Measurements from ENCODE around the gene RABGAP1L.
A peak's percentile ranks its signal among the peaks of the same experiment; 100 is the strongest.

The RABGAP1L gene

DNA sequence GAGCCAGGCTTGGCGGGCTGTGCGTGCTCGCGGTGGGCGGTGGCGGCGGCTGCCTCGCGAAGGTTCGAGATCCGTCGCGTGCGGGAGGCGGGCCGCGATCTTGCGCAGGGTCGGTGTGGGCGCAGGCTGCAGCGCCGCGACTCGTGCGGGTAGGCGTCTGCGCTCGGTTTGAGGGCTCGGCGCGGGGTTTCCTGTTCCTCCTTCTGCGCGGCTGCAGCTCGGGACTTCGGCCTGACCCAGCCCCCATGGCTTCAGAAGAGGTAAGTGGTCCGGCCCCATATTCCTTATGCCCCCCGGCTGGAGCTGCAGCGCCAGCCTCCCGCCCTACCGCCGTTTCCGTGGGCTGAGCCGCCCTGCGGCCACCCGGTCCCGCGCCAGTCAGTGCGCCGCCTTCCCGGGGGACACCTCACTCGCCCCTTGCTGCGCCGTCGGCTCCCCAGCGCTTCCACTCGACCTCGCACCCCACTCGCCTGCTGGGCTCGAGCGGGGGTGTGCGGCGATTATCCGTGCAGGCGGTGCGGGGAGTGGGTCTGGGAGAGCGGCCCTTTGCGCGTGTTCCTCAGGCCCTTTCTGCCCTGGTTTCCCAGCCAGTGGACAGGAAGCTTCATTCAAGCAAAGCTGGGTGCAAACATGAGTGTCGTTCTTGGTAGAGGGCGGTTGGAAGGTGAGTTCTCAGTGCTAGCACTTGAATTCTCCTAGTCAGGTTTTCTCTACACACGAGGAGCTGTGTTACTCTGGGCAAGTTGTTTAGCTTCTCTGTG lies 840.8 kb downstream of the RABGAP1L start, which contains the start of gene CACYBP (continued):
- TF ChIP-seq ZNF132 (tag by site-specific recombination; IDR thresholded peaks at IDR 0.05; ENCODE audit: borderline replicate concordance), result no peak
- TF ChIP-seq ZNF423 (tag by site-specific recombination; IDR thresholded peaks at IDR 0.05), result peak; percentile 72; the same call in 1 of the 2 replicates
- TF ChIP-seq, protein P1, sequence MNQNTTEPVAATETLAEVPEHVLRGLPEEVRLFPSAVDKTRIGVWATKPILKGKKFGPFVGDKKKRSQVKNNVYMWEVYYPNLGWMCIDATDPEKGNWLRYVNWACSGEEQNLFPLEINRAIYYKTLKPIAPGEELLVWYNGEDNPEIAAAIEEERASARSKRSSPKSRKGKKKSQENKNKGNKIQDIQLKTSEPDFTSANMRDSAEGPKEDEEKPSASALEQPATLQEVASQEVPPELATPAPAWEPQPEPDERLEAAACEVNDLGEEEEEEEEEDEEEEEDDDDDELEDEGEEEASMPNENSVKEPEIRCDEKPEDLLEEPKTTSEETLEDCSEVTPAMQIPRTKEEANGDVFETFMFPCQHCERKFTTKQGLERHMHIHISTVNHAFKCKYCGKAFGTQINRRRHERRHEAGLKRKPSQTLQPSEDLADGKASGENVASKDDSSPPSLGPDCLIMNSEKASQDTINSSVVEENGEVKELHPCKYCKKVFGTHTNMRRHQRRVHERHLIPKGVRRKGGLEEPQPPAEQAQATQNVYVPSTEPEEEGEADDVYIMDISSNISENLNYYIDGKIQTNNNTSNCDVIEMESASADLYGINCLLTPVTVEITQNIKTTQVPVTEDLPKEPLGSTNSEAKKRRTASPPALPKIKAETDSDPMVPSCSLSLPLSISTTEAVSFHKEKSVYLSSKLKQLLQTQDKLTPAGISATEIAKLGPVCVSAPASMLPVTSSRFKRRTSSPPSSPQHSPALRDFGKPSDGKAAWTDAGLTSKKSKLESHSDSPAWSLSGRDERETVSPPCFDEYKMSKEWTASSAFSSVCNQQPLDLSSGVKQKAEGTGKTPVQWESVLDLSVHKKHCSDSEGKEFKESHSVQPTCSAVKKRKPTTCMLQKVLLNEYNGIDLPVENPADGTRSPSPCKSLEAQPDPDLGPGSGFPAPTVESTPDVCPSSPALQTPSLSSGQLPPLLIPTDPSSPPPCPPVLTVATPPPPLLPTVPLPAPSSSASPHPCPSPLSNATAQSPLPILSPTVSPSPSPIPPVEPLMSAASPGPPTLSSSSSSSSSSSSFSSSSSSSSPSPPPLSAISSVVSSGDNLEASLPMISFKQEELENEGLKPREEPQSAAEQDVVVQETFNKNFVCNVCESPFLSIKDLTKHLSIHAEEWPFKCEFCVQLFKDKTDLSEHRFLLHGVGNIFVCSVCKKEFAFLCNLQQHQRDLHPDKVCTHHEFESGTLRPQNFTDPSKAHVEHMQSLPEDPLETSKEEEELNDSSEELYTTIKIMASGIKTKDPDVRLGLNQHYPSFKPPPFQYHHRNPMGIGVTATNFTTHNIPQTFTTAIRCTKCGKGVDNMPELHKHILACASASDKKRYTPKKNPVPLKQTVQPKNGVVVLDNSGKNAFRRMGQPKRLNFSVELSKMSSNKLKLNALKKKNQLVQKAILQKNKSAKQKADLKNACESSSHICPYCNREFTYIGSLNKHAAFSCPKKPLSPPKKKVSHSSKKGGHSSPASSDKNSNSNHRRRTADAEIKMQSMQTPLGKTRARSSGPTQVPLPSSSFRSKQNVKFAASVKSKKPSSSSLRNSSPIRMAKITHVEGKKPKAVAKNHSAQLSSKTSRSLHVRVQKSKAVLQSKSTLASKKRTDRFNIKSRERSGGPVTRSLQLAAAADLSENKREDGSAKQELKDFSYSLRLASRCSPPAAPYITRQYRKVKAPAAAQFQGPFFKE (tag by site-specific recombination; IDR thresholded peaks at IDR 0.05; ENCODE audit: borderline replicate concordance), result no peak
- TF ChIP-seq SALL2 (tag by site-specific recombination; IDR thresholded peaks at IDR 0.05; ENCODE audit: borderline replicate concordance), result no peak
- TF ChIP-seq ZNF76 (tag by site-specific recombination; IDR thresholded peaks at IDR 0.05; ENCODE audit: borderline replicate concordance, low read depth), result peak; percentile 54; the same call in 1 of the 2 replicates
- TF ChIP-seq ZNF311 (tag by site-specific recombination; IDR thresholded peaks at IDR 0.05; ENCODE audit: borderline replicate concordance), result no peak
- TF ChIP-seq ZNF19 (tag by site-specific recombination; IDR thresholded peaks at IDR 0.05; ENCODE audit: low read depth), result no peak
- TF ChIP-seq, protein P2, sequence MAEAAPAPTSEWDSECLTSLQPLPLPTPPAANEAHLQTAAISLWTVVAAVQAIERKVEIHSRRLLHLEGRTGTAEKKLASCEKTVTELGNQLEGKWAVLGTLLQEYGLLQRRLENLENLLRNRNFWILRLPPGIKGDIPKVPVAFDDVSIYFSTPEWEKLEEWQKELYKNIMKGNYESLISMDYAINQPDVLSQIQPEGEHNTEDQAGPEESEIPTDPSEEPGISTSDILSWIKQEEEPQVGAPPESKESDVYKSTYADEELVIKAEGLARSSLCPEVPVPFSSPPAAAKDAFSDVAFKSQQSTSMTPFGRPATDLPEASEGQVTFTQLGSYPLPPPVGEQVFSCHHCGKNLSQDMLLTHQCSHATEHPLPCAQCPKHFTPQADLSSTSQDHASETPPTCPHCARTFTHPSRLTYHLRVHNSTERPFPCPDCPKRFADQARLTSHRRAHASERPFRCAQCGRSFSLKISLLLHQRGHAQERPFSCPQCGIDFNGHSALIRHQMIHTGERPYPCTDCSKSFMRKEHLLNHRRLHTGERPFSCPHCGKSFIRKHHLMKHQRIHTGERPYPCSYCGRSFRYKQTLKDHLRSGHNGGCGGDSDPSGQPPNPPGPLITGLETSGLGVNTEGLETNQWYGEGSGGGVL (tag by site-specific recombination; IDR thresholded peaks at IDR 0.05), result 0 out of 2 replicates have a peak, but pooled peaks have one; percentile 28
- no peak for TF ChIP-seq SCRT2 (tag by site-specific recombination; IDR thresholded peaks at IDR 0.05)
- peak; percentile 19; the same call in 1 of the 2 replicates for TF ChIP-seq ZNF324 (tag by site-specific recombination; IDR thresholded peaks at IDR 0.05)
- peak; percentile 43; the same call in 1 of the 2 replicates for TF ChIP-seq ZBTB20 (tag by site-specific recombination; IDR thresholded peaks at IDR 0.05)
- TF ChIP-seq ZNF529 (tag by site-specific recombination; IDR thresholded peaks at IDR 0.05; ENCODE audit: insufficient replicate concordance), result no peak
- peak; percentile 71; the same call in 1 of the 2 replicates for TF ChIP-seq ZNF548 (tag by site-specific recombination; IDR thresholded peaks at IDR 0.05)
- TF ChIP-seq GLIS2 (tag by site-specific recombination; IDR thresholded peaks at IDR 0.05), result peak; percentile 94
- peak; percentile 44; the same call in 1 of the 2 replicates for TF ChIP-seq ZBTB1 (tag by site-specific recombination; IDR thresholded peaks at IDR 0.05)
- no peak for TF ChIP-seq ZNF426 (tag by site-specific recombination; IDR thresholded peaks at IDR 0.05)
- TF ChIP-seq KLF16 (tag by site-specific recombination; IDR thresholded peaks at IDR 0.05), result peak; percentile 34; the same call in 1 of the 2 replicates
- 0 out of 2 replicates have a peak, but pooled peaks have one; percentile 76 for TF ChIP-seq HOXC10 (CRISPR knock-in tag; IDR thresholded peaks at IDR 0.05)
- no peak for TF ChIP-seq ZNF114 (tag by site-specific recombination; IDR thresholded peaks at IDR 0.05)
- TF ChIP-seq ZSCAN23 (tag by site-specific recombination; IDR thresholded peaks at IDR 0.05), result no peak
- peak; percentile 67; the same call in 1 of the 2 replicates for TF ChIP-seq ZNF561 (tag by site-specific recombination; IDR thresholded peaks at IDR 0.05; ENCODE audit: borderline replicate concordance)
- TF ChIP-seq ZEB2 (tag by site-specific recombination; IDR thresholded peaks at IDR 0.05), result peak; percentile 14
- TF ChIP-seq ZNF48 (tag by site-specific recombination; IDR thresholded peaks at IDR 0.05), result no peak
- TF ChIP-seq TCF7L2 (IDR thresholded peaks at IDR 0.05; ENCODE audit: borderline replicate concordance, low read depth, low read length), result no peak
- TF ChIP-seq SP7 (tag by site-specific recombination; IDR thresholded peaks at IDR 0.05), result peak; percentile 26; the same call in 1 of the 2 replicates
- TF ChIP-seq ZNF341 (tag by site-specific recombination; IDR thresholded peaks at IDR 0.05; ENCODE audit: low read depth), result peak; percentile 53; the same call in 1 of the 2 replicates
- TF ChIP-seq, protein P3, sequence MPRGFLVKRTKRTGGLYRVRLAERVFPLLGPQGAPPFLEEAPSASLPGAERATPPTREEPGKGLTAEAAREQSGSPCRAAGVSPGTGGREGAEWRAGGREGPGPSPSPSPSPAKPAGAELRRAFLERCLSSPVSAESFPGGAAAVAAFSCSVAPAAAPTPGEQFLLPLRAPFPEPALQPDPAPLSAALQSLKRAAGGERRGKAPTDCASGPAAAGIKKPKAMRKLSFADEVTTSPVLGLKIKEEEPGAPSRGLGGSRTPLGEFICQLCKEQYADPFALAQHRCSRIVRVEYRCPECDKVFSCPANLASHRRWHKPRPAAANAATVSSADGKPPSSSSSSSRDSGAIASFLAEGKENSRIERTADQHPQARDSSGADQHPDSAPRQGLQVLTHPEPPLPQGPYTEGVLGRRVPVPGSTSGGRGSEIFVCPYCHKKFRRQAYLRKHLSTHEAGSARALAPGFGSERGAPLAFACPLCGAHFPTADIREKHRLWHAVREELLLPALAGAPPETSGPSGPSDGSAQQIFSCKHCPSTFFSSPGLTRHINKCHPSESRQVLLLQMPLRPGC (tag by site-specific recombination; IDR thresholded peaks at IDR 0.05), result peak; percentile 49
- TF ChIP-seq ZNF600 (tag by site-specific recombination; IDR thresholded peaks at IDR 0.05), result peak; percentile 72; the same call in 1 of the 2 replicates
- TF ChIP-seq, protein P4, sequence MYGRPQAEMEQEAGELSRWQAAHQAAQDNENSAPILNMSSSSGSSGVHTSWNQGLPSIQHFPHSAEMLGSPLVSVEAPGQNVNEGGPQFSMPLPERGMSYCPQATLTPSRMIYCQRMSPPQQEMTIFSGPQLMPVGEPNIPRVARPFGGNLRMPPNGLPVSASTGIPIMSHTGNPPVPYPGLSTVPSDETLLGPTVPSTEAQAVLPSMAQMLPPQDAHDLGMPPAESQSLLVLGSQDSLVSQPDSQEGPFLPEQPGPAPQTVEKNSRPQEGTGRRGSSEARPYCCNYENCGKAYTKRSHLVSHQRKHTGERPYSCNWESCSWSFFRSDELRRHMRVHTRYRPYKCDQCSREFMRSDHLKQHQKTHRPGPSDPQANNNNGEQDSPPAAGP (tag by site-specific recombination; IDR thresholded peaks at IDR 0.05), result peak; percentile 62; the same call in 1 of the 2 replicates
- 0 out of 2 replicates have a peak, but pooled peaks have one; percentile 10 for TF ChIP-seq REPIN1 (tag by site-specific recombination; IDR thresholded peaks at IDR 0.05; ENCODE audit: low read depth)

All from HEK293 (cell line).